ENCODE data around the gene C6. TPM values are rescaled to one million over a fixed set of nuclear protein-coding genes. Genes with fewer than 3 reads are reported as not detected.
"Not testable (repeated sequence)": the region's sequence is repeated elsewhere in the genome, so short reads cannot be mapped to it uniquely, and the experiment has no call there.

The C6 gene
- polyA plus RNA-seq, 3 donors: not detected

DNA sequence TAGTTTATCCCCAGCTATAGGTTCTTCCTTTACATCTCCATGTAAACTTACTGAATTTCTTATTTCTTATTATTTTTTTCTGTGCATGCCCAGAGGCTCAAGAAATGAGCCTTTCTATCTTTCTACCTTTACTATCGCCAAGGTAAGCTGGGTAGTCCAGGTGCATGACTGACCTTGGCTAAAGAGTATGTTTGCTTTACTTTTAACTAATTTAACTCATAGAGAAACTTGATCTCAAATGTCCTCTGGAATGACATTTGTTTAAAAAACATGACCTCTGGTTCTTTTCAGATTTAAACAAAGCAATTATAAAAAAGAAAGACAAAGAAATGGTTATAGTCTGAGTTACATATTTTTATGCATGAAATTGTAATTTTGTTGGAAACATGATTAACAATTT, 397 bp downstream of the C6 start:
- Histone ChIP-seq H3K4me3 (replicated peaks in 1 of 3; ENCODE audit: low read depth in 2 of 3, low read length in 3 of 3) (no peak overlapping the region), H4K20me1 (ENCODE audit: insufficient read depth, low read length) (no peaks in the 10 kb centered on the region), H3K9me3 (replicated peaks in 1 of 2; ENCODE audit: control insufficient read depth in 1 of 2, insufficient read depth in 1 of 2, low read length in 2 of 2) (peaks cover 0 to 6% of the 10 kb centered on the region in 2 donors), H3K4me2 (replicated peaks; ENCODE audit: extremely low read depth, low read length, poor library complexity, severe bottlenecking) (no peak overlapping the region), H3K9ac (ENCODE audit: insufficient read depth, low read length, poor library complexity, severe bottlenecking) (no peak overlapping the region), H3K36me3 (replicated peaks in 1 of 2; ENCODE audit: control insufficient read depth in 1 of 2, insufficient read depth in 2 of 2, low read length in 2 of 2) (no peaks in the 10 kb centered on the region), H3K27me3 (ENCODE audit: control insufficient read depth in 2 of 2, insufficient read depth in 2 of 2, low read length in 2 of 2) (no peaks in the 10 kb centered on the region), H3K4me1 (ENCODE audit: control insufficient read depth in 1 of 2, insufficient read depth in 2 of 2, low read length in 2 of 2) (no peaks in the 10 kb centered on the region), H2AFZ (ENCODE audit: insufficient read depth, low read depth, low read length, poor library complexity, severe bottlenecking) (no peak overlapping the region), H3K79me2 (ENCODE audit: insufficient read depth, low read length) (no peaks in the 10 kb centered on the region), H3K27ac (ENCODE audit: low read depth in 1 of 2, low read length in 2 of 2) (no peak overlapping the region)
- no CpG with 5 or more reads among the region's 1 CpG for WGBS (ENCODE audit: insufficient coverage)
- no peaks in the 10 kb centered on the region for H3K4me1 Mint-ChIP-seq
- H3K27ac Mint-ChIP-seq: no peak overlapping the region
- no peaks in the 10 kb centered on the region for H3K27me3 Mint-ChIP-seq (ENCODE audit: low read depth in 3 of 3)
- no peaks in the 10 kb centered on the region for H3K36me3 Mint-ChIP-seq
- DNase-seq: no peak
- H3K9me3 Mint-ChIP-seq: peaks cover 0 to 8% (median 6%) of the 10 kb centered on the region in 7 donors
- TF ChIP-seq, protein P1, sequence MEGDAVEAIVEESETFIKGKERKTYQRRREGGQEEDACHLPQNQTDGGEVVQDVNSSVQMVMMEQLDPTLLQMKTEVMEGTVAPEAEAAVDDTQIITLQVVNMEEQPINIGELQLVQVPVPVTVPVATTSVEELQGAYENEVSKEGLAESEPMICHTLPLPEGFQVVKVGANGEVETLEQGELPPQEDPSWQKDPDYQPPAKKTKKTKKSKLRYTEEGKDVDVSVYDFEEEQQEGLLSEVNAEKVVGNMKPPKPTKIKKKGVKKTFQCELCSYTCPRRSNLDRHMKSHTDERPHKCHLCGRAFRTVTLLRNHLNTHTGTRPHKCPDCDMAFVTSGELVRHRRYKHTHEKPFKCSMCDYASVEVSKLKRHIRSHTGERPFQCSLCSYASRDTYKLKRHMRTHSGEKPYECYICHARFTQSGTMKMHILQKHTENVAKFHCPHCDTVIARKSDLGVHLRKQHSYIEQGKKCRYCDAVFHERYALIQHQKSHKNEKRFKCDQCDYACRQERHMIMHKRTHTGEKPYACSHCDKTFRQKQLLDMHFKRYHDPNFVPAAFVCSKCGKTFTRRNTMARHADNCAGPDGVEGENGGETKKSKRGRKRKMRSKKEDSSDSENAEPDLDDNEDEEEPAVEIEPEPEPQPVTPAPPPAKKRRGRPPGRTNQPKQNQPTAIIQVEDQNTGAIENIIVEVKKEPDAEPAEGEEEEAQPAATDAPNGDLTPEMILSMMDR (IDR thresholded peaks at IDR 0.05): no peak
- H3K4me3 Mint-ChIP-seq: no peak overlapping the region
- intact Hi-C loops (cut with micrococcal nuclease): no loop called here

GRCh38 chr5:41211417-41211816, 1.9 kb downstream of the C6 start:
- intact Hi-C loops (cut with micrococcal nuclease): no loop called here
- no CpG with 5 or more reads among the region's 4 CpGs for WGBS (ENCODE audit: insufficient coverage)
- H3K4me1 ChIP-seq (ENCODE audit: control insufficient read depth in 1 of 2, insufficient read depth in 2 of 2, low read length in 2 of 2): no peaks in the 10 kb centered on the region
- no peak overlapping the region for H3K9ac ChIP-seq (ENCODE audit: insufficient read depth, low read length, poor library complexity, severe bottlenecking)
- Mint-ChIP-seq H3K4me3 (no peak overlapping the region), H3K9me3 (peaks cover 3 to 13% (median 8%) of the 10 kb centered on the region in 7 donors), H3K4me1 (no peaks in the 10 kb centered on the region), H3K27me3 (ENCODE audit: low read depth in 3 of 3) (no peaks in the 10 kb centered on the region), H3K36me3 (no peaks in the 10 kb centered on the region), H3K27ac (no peak overlapping the region)
- no peaks in the 10 kb centered on the region for H3K27me3 ChIP-seq (ENCODE audit: control insufficient read depth in 2 of 2, insufficient read depth in 2 of 2, low read length in 2 of 2)
- TF ChIP-seq, protein P1 (IDR thresholded peaks at IDR 0.05): no peak
- H4K20me1 ChIP-seq (ENCODE audit: insufficient read depth, low read length): no peaks in the 10 kb centered on the region
- no peak overlapping the region for H3K4me2 ChIP-seq (replicated peaks; ENCODE audit: extremely low read depth, low read length, poor library complexity, severe bottlenecking)
- no peak for DNase-seq
- H3K79me2 ChIP-seq (ENCODE audit: insufficient read depth, low read length): no peaks in the 10 kb centered on the region
- no peaks in the 10 kb centered on the region for H3K36me3 ChIP-seq (replicated peaks in 1 of 2; ENCODE audit: control insufficient read depth in 1 of 2, insufficient read depth in 2 of 2, low read length in 2 of 2)
- no peak overlapping the region for H2AFZ ChIP-seq (ENCODE audit: insufficient read depth, low read depth, low read length, poor library complexity, severe bottlenecking)
- no peak overlapping the region for H3K27ac ChIP-seq (ENCODE audit: low read depth in 1 of 2, low read length in 2 of 2)
- peaks cover 0 to 3% of the 10 kb centered on the region in 2 donors for H3K9me3 ChIP-seq (replicated peaks in 1 of 2; ENCODE audit: control insufficient read depth in 1 of 2, insufficient read depth in 1 of 2, low read length in 2 of 2)
- no peak overlapping the region for H3K4me3 ChIP-seq (replicated peaks in 1 of 3; ENCODE audit: low read depth in 2 of 3, low read length in 3 of 3)

DNA sequence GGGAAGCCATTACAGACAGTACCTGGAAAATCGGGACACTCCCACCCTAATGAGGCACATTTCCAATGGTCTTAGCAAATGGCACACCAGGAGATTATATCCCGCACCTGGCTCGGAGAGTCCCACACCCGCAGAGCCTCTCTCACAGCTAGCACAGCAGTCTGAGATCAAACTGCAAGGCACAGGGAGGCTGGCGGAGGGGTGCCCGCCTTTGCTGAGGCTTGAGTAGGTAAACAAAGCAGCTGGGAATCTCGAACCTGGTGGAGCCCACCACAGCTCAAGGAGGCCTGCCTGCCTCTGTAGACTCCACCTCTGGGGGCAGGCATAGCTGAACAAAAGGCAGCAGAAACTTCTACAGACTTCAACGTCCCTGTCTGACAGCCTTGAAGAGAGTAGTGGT, 7.9 kb downstream of the C6 start:
- H3K36me3 ChIP-seq (replicated peaks in 1 of 2; ENCODE audit: control insufficient read depth in 1 of 2, insufficient read depth in 2 of 2, low read length in 2 of 2); intact Hi-C loops (cut with micrococcal nuclease); H3K27me3 Mint-ChIP-seq (ENCODE audit: low read depth in 3 of 3); H3K79me2 ChIP-seq (ENCODE audit: insufficient read depth, low read length); H3K27ac Mint-ChIP-seq; H3K4me2 ChIP-seq (replicated peaks; ENCODE audit: extremely low read depth, low read length, poor library complexity, severe bottlenecking); H3K36me3 Mint-ChIP-seq; H3K4me3 Mint-ChIP-seq; H3K4me3 ChIP-seq (replicated peaks in 1 of 3; ENCODE audit: low read depth in 2 of 3, low read length in 3 of 3); H4K20me1 ChIP-seq (ENCODE audit: insufficient read depth, low read length); H3K27me3 ChIP-seq (ENCODE audit: control insufficient read depth in 2 of 2, insufficient read depth in 2 of 2, low read length in 2 of 2); DNase-seq; H2AFZ ChIP-seq (ENCODE audit: insufficient read depth, low read depth, low read length, poor library complexity, severe bottlenecking); H3K27ac ChIP-seq (ENCODE audit: low read depth in 1 of 2, low read length in 2 of 2); H3K9ac ChIP-seq (ENCODE audit: insufficient read depth, low read length, poor library complexity, severe bottlenecking); H3K4me1 Mint-ChIP-seq; H3K4me1 ChIP-seq (ENCODE audit: control insufficient read depth in 1 of 2, insufficient read depth in 2 of 2, low read length in 2 of 2): not testable (repeated sequence)
- 92% methylated on average over 7 of the region's 8 CpGs for WGBS (ENCODE audit: insufficient coverage)
- H3K9me3 Mint-ChIP-seq: peaks cover 11 to 28% (median 18%) of the 10 kb centered on the region in 7 donors
- peaks cover 20 to 32% of the 10 kb centered on the region in 2 donors for H3K9me3 ChIP-seq (replicated peaks in 1 of 2; ENCODE audit: control insufficient read depth in 1 of 2, insufficient read depth in 1 of 2, low read length in 2 of 2)
